NOMO-1 treated with dmso at 0.1 percent for 144 hours (cell line): ENCODE results near the gene RPP14.
A peak's percentile ranks its signal among the peaks of the same experiment; 100 is the strongest.

Experiments used
- DNase-seq: peaks from one replicate; lab custom pipeline; 2025; ENCODE audit not compliant: unreplicated experiment; lab: John Stamatoyannopoulos, UW

Gene RPP14

GRCh38 chr3:58355179-58355578 is 49.1 kb downstream of the RPP14 start:
- peak; percentile 82 for DNase-seq

- DNase-seq, result peak; percentile 44
Measured at GRCh38 chr3:58356054-58356453, 50.0 kb downstream of the RPP14 start.

GRCh38 chr3:58357402-58357801 is 51.4 kb downstream of the RPP14 start:
- DNase-seq, result no peak

GRCh38 chr3:58358092-58358491 is 52.0 kb downstream of the RPP14 start:
- no peak for DNase-seq

GRCh38 chr3:58358808-58359207 is 52.8 kb downstream of the RPP14 start:
- no peak for DNase-seq

- no peak for DNase-seq
Measured at GRCh38 chr3:58359621-58360020, 53.6 kb downstream of the RPP14 start.

- DNase-seq, result no peak
Measured at GRCh38 chr3:58361866-58362265, 55.8 kb downstream of the RPP14 start.

- no peak for DNase-seq
Measured at GRCh38 chr3:58366699-58367098, 60.7 kb downstream of the RPP14 start.

- no peak for DNase-seq
Measured at GRCh38 chr3:58369038-58369437, 63.0 kb downstream of the RPP14 start.
